Activated B cell treated with CpG ODN at 0.5 μM for 24 hours (primary cell): ENCODE measurements around the gene RSPO1. TPM values are rescaled to one million over a fixed set of nuclear protein-coding genes. Genes with fewer than 3 reads are reported as not detected.

Source experiments
- ATAC-seq: fragments of 200-7000 bp; cut with Tn5 transposase; one replicate; pipeline ENCODE4 v1.10.0; 2021; ENCODE audit warnings: low read depth, mild to moderate bottlenecking, moderate library complexity
- CTCF ChIA-PET: fragments of 350-600 bp; sonication (Branson Sonifier 250); formaldehyde crosslinking; loops from one replicate; lab custom pipeline; 2021; ENCODE audit warnings: antibody characterized with exemption; lab: Charles Lee
- POLR2A ChIA-PET: fragments of 350-600 bp; sonication (Branson Sonifier 250); formaldehyde crosslinking; loops from one replicate; lab custom pipeline; 2021; ENCODE audit warnings: antibody characterized with exemption; lab: Charles Lee
- DNase-seq: peaks from one replicate; pipeline ENCODE4 v3.0.0; 2022
- H3K27ac Mint-ChIP-seq: one replicate; pipeline ENCODE4 v1.8.0; 2020; ENCODE audit warnings: mixed read lengths
- H3K27me3 Mint-ChIP-seq: one replicate; pipeline ENCODE4 v1.8.0; 2021; ENCODE audit warnings: mixed read lengths
- H3K36me3 Mint-ChIP-seq: one replicate; pipeline ENCODE4 v1.8.0; 2021; ENCODE audit warnings: low read depth, mixed read lengths
- H3K4me1 Mint-ChIP-seq: one replicate; pipeline ENCODE4 v1.8.0; 2021; ENCODE audit warnings: mixed read lengths
- H3K4me3 Mint-ChIP-seq: one replicate; pipeline ENCODE4 v1.8.0; 2020; ENCODE audit warnings: mild to moderate bottlenecking, mixed read lengths
- H3K9me3 Mint-ChIP-seq: one replicate; pipeline ENCODE4 v1.8.0; 2020; ENCODE audit warnings: mixed read lengths
- CTCF ChIP-seq: fragments of 200-600 bp; IDR thresholded peaks from one replicate; pipeline ENCODE4 v1.8.0; 2022; ENCODE audit warnings: antibody characterized with exemption, mild to moderate bottlenecking
- intact Hi-C: fragments of 100-400 bp; cut with micrococcal nuclease; formaldehyde crosslinking; loops from one replicate; pipeline ENCODE4 v1.15.1; 2024
- total RNA-seq: library from RNA; stranded (reverse); gene quantifications from 2 replicates; pipeline ENCODE4 v1.2.3, GENCODE V29; 2022

Gene RSPO1
- total RNA-seq, 1 donor from 2014 or later: not detected

DNA sequence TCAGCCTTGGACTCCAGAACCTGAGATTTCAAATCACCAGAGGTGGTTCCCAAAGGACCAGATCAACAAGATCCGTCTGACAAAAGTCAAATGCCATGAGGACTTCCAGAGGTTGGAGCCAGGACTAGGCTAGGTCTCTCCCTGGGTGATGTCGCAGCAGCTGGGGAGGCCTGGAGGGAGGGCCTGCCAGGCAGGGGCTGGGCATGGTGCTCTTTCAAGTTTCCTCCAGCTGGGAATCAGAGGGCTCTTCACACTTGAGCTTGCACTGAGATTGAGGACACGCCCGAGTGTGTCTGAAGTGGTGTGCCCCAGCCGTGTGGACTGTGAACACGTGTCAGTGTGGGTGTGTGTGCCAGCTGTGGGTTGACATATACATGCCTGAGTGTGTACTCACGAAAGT, 21.3 kb upstream of the RSPO1 start:
- Mint-ChIP-seq H3K4me1 (no peaks in the 10 kb centered on the region), H3K9me3 (no peaks in the 10 kb centered on the region), H3K27ac (no peak overlapping the region), H3K4me3 (no peak overlapping the region), H3K36me3 (no peaks in the 10 kb centered on the region), H3K27me3 (peaks cover 15% of the 10 kb centered on the region)
- ChIA-PET POLR2A (no interaction called here), CTCF (no interaction called here)
- no peak for TF ChIP-seq CTCF
- ATAC-seq (no peak), DNase-seq (no peak)
- intact Hi-C loops: no loop called here

DNA sequence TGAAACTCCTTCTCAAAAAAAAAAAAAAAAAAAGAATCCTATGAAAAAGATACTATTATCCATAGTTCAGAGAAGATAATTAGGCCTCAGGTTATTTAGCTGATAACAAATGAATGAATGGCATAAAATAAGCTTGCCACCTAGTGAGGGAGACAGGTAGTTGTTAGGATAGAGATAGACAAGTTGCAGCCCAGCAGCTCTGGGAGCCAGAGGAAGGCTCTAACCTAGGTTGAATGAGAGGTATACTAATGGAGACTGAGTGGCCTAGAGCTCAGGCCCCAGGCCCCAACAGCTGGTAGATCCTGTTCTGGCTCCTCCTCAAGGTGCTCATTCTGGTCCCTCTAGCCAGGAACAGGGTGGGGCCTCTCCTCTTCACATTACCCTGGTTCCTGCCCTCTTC, 20.6 kb upstream of the RSPO1 start:
- TF ChIP-seq CTCF: no peak
- intact Hi-C loops: no loop called here
- DNase-seq: no peak
- Mint-ChIP-seq H3K27me3 (peaks cover 13% of the 10 kb centered on the region), H3K9me3 (no peaks in the 10 kb centered on the region), H3K36me3 (no peaks in the 10 kb centered on the region), H3K27ac (no peak overlapping the region), H3K4me1 (no peaks in the 10 kb centered on the region), H3K4me3 (no peak overlapping the region)
- CTCF ChIA-PET: interaction anchor here (1.2 kb wide), 1 partner anchor 52 kb away, joined by 3 read pairs; no protein-coding TSS in a partner anchor
- POLR2A ChIA-PET: interaction anchor here (0.6 kb wide), 1 partner anchor 204 kb away, joined by 6 read pairs; the partner anchor contains the start of gene MTF1
- no peak for ATAC-seq

DNA sequence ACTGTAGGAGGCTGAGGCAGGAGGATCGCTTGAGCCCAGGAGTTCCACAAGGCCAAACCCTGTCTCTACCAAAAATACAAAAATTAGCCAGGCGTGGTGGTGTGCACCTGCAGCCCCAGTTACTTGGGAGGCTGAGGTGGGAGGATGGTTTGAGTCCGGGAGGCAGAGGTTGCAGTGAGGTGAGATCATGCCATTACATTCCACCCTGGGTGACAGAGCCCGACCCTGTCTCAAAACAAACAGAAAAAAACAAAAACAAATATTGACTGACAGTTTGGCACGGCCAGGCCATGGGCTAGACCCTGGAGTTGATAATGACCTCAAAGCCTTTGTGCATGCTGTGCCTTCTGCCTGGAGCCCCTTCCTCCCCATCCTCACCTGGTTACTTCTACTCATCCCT, 19.2 kb upstream of the RSPO1 start:
- POLR2A ChIA-PET: no interaction called here
- H3K4me1 Mint-ChIP-seq: no peaks in the 10 kb centered on the region
- ATAC-seq (no peak), DNase-seq (no peak)
- CTCF ChIA-PET: no interaction called here
- intact Hi-C loops: no loop called here
- no peak overlapping the region for H3K4me3 Mint-ChIP-seq
- no peaks in the 10 kb centered on the region for H3K36me3 Mint-ChIP-seq
- no peak for TF ChIP-seq CTCF
- H3K9me3 Mint-ChIP-seq: no peaks in the 10 kb centered on the region
- H3K27me3 Mint-ChIP-seq: peaks cover 9% of the 10 kb centered on the region
- no peak overlapping the region for H3K27ac Mint-ChIP-seq

DNA sequence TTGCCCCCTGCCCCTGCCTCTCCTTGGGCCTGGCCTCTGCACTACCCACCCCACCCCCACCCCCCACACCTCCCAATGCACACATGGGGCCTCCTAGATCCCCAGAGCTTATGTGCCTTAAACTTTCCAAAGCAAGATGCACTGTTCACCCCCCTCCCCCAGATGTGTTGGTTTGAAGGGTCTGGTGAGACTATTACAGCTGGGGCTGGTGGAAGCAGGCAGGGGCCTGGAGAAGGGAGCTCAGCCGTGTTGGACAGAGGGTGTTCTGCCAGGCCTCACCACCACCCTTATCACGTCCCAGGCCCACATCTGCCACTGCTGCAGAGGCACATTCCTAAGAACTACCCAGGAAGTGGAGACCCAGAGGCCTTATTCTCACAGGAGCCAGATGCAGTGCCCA, 18.3 kb upstream of the RSPO1 start:
- no peak overlapping the region for H3K4me3 Mint-ChIP-seq
- H3K36me3 Mint-ChIP-seq: no peaks in the 10 kb centered on the region
- H3K4me1 Mint-ChIP-seq: no peaks in the 10 kb centered on the region
- peaks cover 4% of the 10 kb centered on the region for H3K27me3 Mint-ChIP-seq
- ChIA-PET CTCF (no interaction called here), POLR2A (no interaction called here)
- no peak for TF ChIP-seq CTCF
- no peak for ATAC-seq
- no peaks in the 10 kb centered on the region for H3K9me3 Mint-ChIP-seq
- intact Hi-C loops: no loop called here
- DNase-seq: no peak
- H3K27ac Mint-ChIP-seq: no peak overlapping the region

DNA sequence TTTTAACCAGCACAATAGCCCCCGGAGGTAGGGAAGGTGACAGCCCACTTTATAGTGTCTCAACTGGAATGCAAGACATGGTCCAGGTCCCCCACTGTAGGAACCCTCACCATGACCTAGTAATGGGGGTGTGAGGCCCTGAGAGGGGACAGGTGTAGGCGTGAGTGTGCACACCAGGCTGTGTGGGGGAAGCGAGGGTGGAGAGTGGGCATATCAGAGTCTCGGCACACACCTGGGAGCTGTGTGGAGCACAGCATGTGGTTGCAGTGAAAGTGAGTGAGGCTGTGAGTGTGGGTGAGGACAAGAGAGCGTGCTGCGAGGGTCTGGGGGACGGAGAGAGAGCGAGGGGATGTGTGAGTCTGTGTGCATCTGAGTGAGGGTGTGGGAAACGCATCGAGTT, 17.1 kb upstream of the RSPO1 start:
- no peak overlapping the region for H3K27ac Mint-ChIP-seq
- no peak for TF ChIP-seq CTCF
- ChIA-PET CTCF (no interaction called here), POLR2A (no interaction called here)
- no peaks in the 10 kb centered on the region for H3K9me3 Mint-ChIP-seq
- no peaks in the 10 kb centered on the region for H3K4me1 Mint-ChIP-seq
- DNase-seq: no peak
- no peak overlapping the region for H3K4me3 Mint-ChIP-seq
- peaks cover 6% of the 10 kb centered on the region for H3K27me3 Mint-ChIP-seq
- H3K36me3 Mint-ChIP-seq: no peaks in the 10 kb centered on the region
- intact Hi-C loops: no loop called here
- ATAC-seq: no peak
